HEK293 (cell line): ENCODE measurements around the gene PPP3R2.

ENCODE experiments used
- CTCF ChIA-PET: fragments of 350-600 bp; formaldehyde crosslinking; extraction: SDS; loops from one replicate; lab custom pipeline; 2021; ENCODE audit warnings: antibody characterized with exemption; lab: Yijun Ruan, JAX
- POLR2A ChIA-PET: fragments of 300-600 bp; formaldehyde crosslinking; extraction: SDS; loops from one replicate; lab custom pipeline; 2020; ENCODE audit warnings: antibody characterized with exemption, inconsistent platforms; lab: Yijun Ruan, JAX
- H3K27ac ChIP-seq: fragments of 200-500 bp; sonication (Bioruptor generic); 2 replicates; pipeline ENCODE4 v1.5.1; 2014; ENCODE audit warnings: low read depth, low read length, control low read depth, inconsistent platforms; ENCODE audit errors: extremely low read depth
- H3K36me3 ChIP-seq, 2 experiments: fragments of 200-500 bp in 1 of 2; sonication (Bioruptor generic) in 1 of 2; 1 replicate in 1 of 2; 2 replicates in 1 of 2; pipeline ENCODE4 v1.5.1; 2014 to 2017; ENCODE audit warnings: inconsistent platforms in 2 of 2, low read length in 2 of 2; ENCODE audit not compliant: control insufficient read depth in 2 of 2, insufficient read depth in 1 of 2
- H3K4me1 ChIP-seq: fragments of 200-500 bp; sonication (Bioruptor generic); 2 replicates; pipeline ENCODE4 v1.5.1; 2014; ENCODE audit warnings: mild to moderate bottlenecking, low read length, inconsistent platforms; ENCODE audit not compliant: control insufficient read depth, insufficient read depth
- H3K4me3 ChIP-seq: 2 replicates; pipeline ENCODE4 v1.5.1; 2011; ENCODE audit warnings: low read depth, mild to moderate bottlenecking, control low read depth, low read length, moderate library complexity
- H3K9me3 ChIP-seq: fragments of 200-500 bp; sonication (Bioruptor generic); 2 replicates; pipeline ENCODE4 v1.5.1; 2014; ENCODE audit warnings: low read depth, low read length, inconsistent platforms; ENCODE audit not compliant: control insufficient read depth, insufficient read depth
- GLI4 ChIP-seq: fragments of 450-650 bp; formaldehyde crosslinking; IDR thresholded peaks from 2 replicates; pipeline ENCODE4 v1.5.1; 2016; ENCODE audit warnings: missing biosample characterization, missing genetic modification characterization
- KLF16 ChIP-seq: fragments of 450-650 bp; formaldehyde crosslinking; IDR thresholded peaks from 2 replicates; pipeline ENCODE4 v1.5.1; 2017; ENCODE audit warnings: missing biosample characterization, missing genetic modification characterization
- PRDM4 ChIP-seq: fragments of 450-650 bp; formaldehyde crosslinking; IDR thresholded peaks from 2 replicates; pipeline ENCODE4 v1.5.1; 2017; ENCODE audit warnings: missing biosample characterization, missing genetic modification characterization
- SALL2 ChIP-seq: fragments of 450-650 bp; formaldehyde crosslinking; IDR thresholded peaks from 2 replicates; pipeline ENCODE4 v1.5.0; 2017; ENCODE audit warnings: missing biosample characterization, mild to moderate bottlenecking, missing genetic modification characterization, borderline replicate concordance
- ZBTB49 ChIP-seq: fragments of 450-650 bp; formaldehyde crosslinking; IDR thresholded peaks from 2 replicates; pipeline ENCODE4 v1.5.1; 2016; ENCODE audit warnings: missing biosample characterization, missing genetic modification characterization, low read depth
- ZNF10 ChIP-seq: fragments of 450-650 bp; formaldehyde crosslinking; IDR thresholded peaks from 2 replicates; pipeline ENCODE4 v1.5.1; 2017; ENCODE audit warnings: missing biosample characterization, missing genetic modification characterization
- ZNF138 ChIP-seq: fragments of 450-650 bp; formaldehyde crosslinking; IDR thresholded peaks from 2 replicates; pipeline ENCODE4 v1.5.1; 2016; ENCODE audit warnings: missing biosample characterization, missing genetic modification characterization, borderline replicate concordance
- ZNF146 ChIP-seq: fragments of 450-650 bp; formaldehyde crosslinking; IDR thresholded peaks from 2 replicates; pipeline ENCODE4 v1.5.1; 2016; ENCODE audit warnings: missing biosample characterization, missing genetic modification characterization
- ZNF148 ChIP-seq: fragments of 450-650 bp; formaldehyde crosslinking; IDR thresholded peaks from 2 replicates; pipeline ENCODE4 v1.5.0; 2017; ENCODE audit warnings: missing biosample characterization, missing genetic modification characterization, borderline replicate concordance
- ZNF184 ChIP-seq: fragments of 450-650 bp; IDR thresholded peaks from 2 replicates; pipeline ENCODE4 v1.5.1; 2018; ENCODE audit warnings: missing biosample characterization, mild to moderate bottlenecking, missing genetic modification characterization
- ZNF211 ChIP-seq: fragments of 450-650 bp; formaldehyde crosslinking; IDR thresholded peaks from 2 replicates; pipeline ENCODE4 v1.5.1; 2016; ENCODE audit warnings: low read depth, missing biosample characterization, missing genetic modification characterization
- ZNF266 ChIP-seq: fragments of 450-650 bp; formaldehyde crosslinking; IDR thresholded peaks from 2 replicates; pipeline ENCODE4 v1.5.1; 2016; ENCODE audit warnings: missing biosample characterization, missing genetic modification characterization, low read depth
- ZNF341 ChIP-seq: fragments of 450-650 bp; formaldehyde crosslinking; IDR thresholded peaks from 2 replicates; pipeline ENCODE4; 2016; ENCODE audit warnings: low read depth, missing biosample characterization, missing genetic modification characterization
- ZNF530 ChIP-seq: fragments of 450-650 bp; formaldehyde crosslinking; IDR thresholded peaks from 2 replicates; pipeline ENCODE4 v1.5.1; 2016; ENCODE audit warnings: low read depth, missing biosample characterization, missing genetic modification characterization
- ZNF544 ChIP-seq: fragments of 450-650 bp; formaldehyde crosslinking; IDR thresholded peaks from 2 replicates; pipeline ENCODE4 v1.5.0; 2017; ENCODE audit warnings: missing biosample characterization, missing genetic modification characterization
- ZNF571 ChIP-seq: fragments of 450-650 bp; formaldehyde crosslinking; IDR thresholded peaks from 2 replicates; pipeline ENCODE4 v1.5.0; 2017; ENCODE audit warnings: missing biosample characterization, missing genetic modification characterization
- ZNF701 ChIP-seq: fragments of 450-650 bp; formaldehyde crosslinking; IDR thresholded peaks from 2 replicates; pipeline ENCODE4 v1.5.1; 2016; ENCODE audit warnings: missing biosample characterization, missing genetic modification characterization
- ZSCAN23 ChIP-seq: fragments of 450-650 bp; formaldehyde crosslinking; IDR thresholded peaks from 2 replicates; pipeline ENCODE4 v1.5.1; 2016; ENCODE audit warnings: missing biosample characterization, missing genetic modification characterization

Gene PPP3R2

GRCh38 chr9:101594796-101595195 is at the start of gene PPP3R2:
Gene PPP3R2, minus strand, starts transcription at chr9:101594969. Its CDS starts 48 bp downstream, at chr9:101594921.
- CTCF ChIA-PET, result interaction anchor here (0.6 to 0.7 kb wide), 2 partner anchors 14 to 211 kb away, joined by 3 read pairs; no protein-coding TSS in a partner anchor

GRCh38 chr9:101639785-101640665 is 45.3 kb upstream of the PPP3R2 start:
- no peak for TF ChIP-seq GLI4
- TF ChIP-seq SALL2 (tag by site-specific recombination), result no peak
- TF ChIP-seq PRDM4, result no peak
- TF ChIP-seq ZNF146 (tag by site-specific recombination), result no peak
- no peak for TF ChIP-seq ZNF266 (tag by site-specific recombination)
- no peak for TF ChIP-seq ZNF211 (tag by site-specific recombination)
- TF ChIP-seq KLF16 (tag by site-specific recombination), result no peak
- TF ChIP-seq ZNF184, result no peak
- TF ChIP-seq ZSCAN23 (tag by site-specific recombination), result no peak
- TF ChIP-seq ZNF571 (tag by site-specific recombination), result no peak
- TF ChIP-seq ZNF138 (tag by site-specific recombination), result no peak
- no peak for TF ChIP-seq ZNF10 (tag by site-specific recombination)
- POLR2A ChIA-PET, result no interaction called here
- CTCF ChIA-PET, result interaction anchor here (0.6 kb wide), 1 partner anchor 181 kb away, joined by 4 read pairs; no protein-coding TSS in a partner anchor

More at GRCh38 chr9:101594796-101595195, at the start of gene PPP3R2:
- Histone ChIP-seq H3K4me1 (no peaks in the 10 kb centered on the region), H3K36me3 (no peaks in the 10 kb centered on the region), H3K9me3 (no peaks in the 10 kb centered on the region), H3K4me3 (no peak within 1 kb of the TSS), H3K27ac (no peak within 1 kb of the TSS)
- no peak for TF ChIP-seq ZNF148 (tag by site-specific recombination)
- TF ChIP-seq ZNF530 (tag by site-specific recombination), result no peak
- TF ChIP-seq ZNF544 (tag by site-specific recombination), result no peak
- no peak for TF ChIP-seq ZBTB49 (tag by site-specific recombination)
- no peak for TF ChIP-seq ZNF341 (tag by site-specific recombination)
- TF ChIP-seq GLI4, result no peak
- TF ChIP-seq ZNF701 (tag by site-specific recombination), result no peak
- POLR2A ChIA-PET, result no interaction called here

More at GRCh38 chr9:101639785-101640665, 45.3 kb upstream of the PPP3R2 start:
- H3K4me1 ChIP-seq, result no peaks in the 10 kb centered on the region
- no peaks in the 10 kb centered on the region for H3K9me3 ChIP-seq
- H3K4me3 ChIP-seq, result no peak overlapping the region
- no peak overlapping the region for H3K27ac ChIP-seq
- no peaks in the 10 kb centered on the region for H3K36me3 ChIP-seq
